ENCODE data around the gene CHST3.
"Not testable (repeated sequence)": the region's sequence is repeated elsewhere in the genome, so short reads cannot be mapped to it uniquely, and the experiment has no call there.

Gene CHST3

GRCh38 chr10:72025832-72026231, 61.6 kb downstream of the CHST3 start:
- TF ChIP-seq CTCF (IDR thresholded peaks at IDR 0.05; ENCODE audit: borderline replicate concordance, insufficient read depth, low read depth, low read length) = no peak
- no peak overlapping the region for H3K4me3 ChIP-seq (ENCODE audit: low read depth, low read length)

- no peak for TF ChIP-seq CTCF (IDR thresholded peaks at IDR 0.05; ENCODE audit: borderline replicate concordance, insufficient read depth, low read depth, low read length)
- H3K4me3 ChIP-seq (ENCODE audit: low read depth, low read length) = no peak overlapping the region
Measured at GRCh38 chr10:72026278-72027111, 62.3 kb downstream of the CHST3 start.

- no peak overlapping the region for H3K4me3 ChIP-seq (ENCODE audit: low read depth, low read length)
- TF ChIP-seq CTCF (IDR thresholded peaks at IDR 0.05; ENCODE audit: borderline replicate concordance, insufficient read depth, low read depth, low read length) = no peak
Measured at GRCh38 chr10:72027498-72027897, 63.3 kb downstream of the CHST3 start.

- no peak for TF ChIP-seq CTCF (IDR thresholded peaks at IDR 0.05; ENCODE audit: borderline replicate concordance, insufficient read depth, low read depth, low read length)
- no peak overlapping the region for H3K4me3 ChIP-seq (ENCODE audit: low read depth, low read length)
Measured at GRCh38 chr10:72029414-72029813, 65.2 kb downstream of the CHST3 start.

- no peak overlapping the region for H3K4me3 ChIP-seq (ENCODE audit: low read depth, low read length)
- TF ChIP-seq CTCF (IDR thresholded peaks at IDR 0.05; ENCODE audit: borderline replicate concordance, insufficient read depth, low read depth, low read length) = no peak
Measured at GRCh38 chr10:72030762-72031543, 66.8 kb downstream of the CHST3 start.

- no peak for TF ChIP-seq CTCF (IDR thresholded peaks at IDR 0.05; ENCODE audit: borderline replicate concordance, insufficient read depth, low read depth, low read length)
- no peak overlapping the region for H3K4me3 ChIP-seq (ENCODE audit: low read depth, low read length)
Measured at GRCh38 chr10:72031706-72032105, 67.5 kb downstream of the CHST3 start.

- not testable (repeated sequence) for H3K4me3 ChIP-seq (ENCODE audit: low read depth, low read length)
Measured at GRCh38 chr10:72032409-72033162, 68.4 kb downstream of the CHST3 start.

Measured in GM12875 (cell line).